Measurements from ENCODE around the gene HEXD.
"Not testable (repeated sequence)": the region's sequence is repeated elsewhere in the genome, so short reads cannot be mapped to it uniquely, and the experiment has no call there.

HEXD gene

GRCh38 chr17:82418001-82418986 is at the start of gene HEXD, which contains the start of gene OGFOD3:
Gene HEXD, plus strand, starts transcription at chr17:82418347. Its CDS starts 1,453 bp downstream, at chr17:82419800.
Gene OGFOD3, minus strand, starts transcription at chr17:82418586. Its CDS starts 101 bp downstream, at chr17:82418485.
- peak within 1 kb of the TSS; percentile 85 for H3K4me3 ChIP-seq (ENCODE audit: low read depth, low read length)
- TF ChIP-seq CTCF (IDR thresholded peaks at IDR 0.05; ENCODE audit: low read depth, low read length) = no peak

GRCh38 chr17:82369211-82369610 is 48.9 kb upstream of the HEXD start:
- H3K4me3 ChIP-seq (ENCODE audit: low read depth, low read length) = no peak overlapping the region
- TF ChIP-seq CTCF (IDR thresholded peaks at IDR 0.05; ENCODE audit: low read depth, low read length) = no peak

GRCh38 chr17:82370471-82371332 is 47.4 kb upstream of the HEXD start:
- TF ChIP-seq CTCF (IDR thresholded peaks at IDR 0.05; ENCODE audit: low read depth, low read length) = no peak
- H3K4me3 ChIP-seq (ENCODE audit: low read depth, low read length) = peak overlapping the region; percentile 31

- peak within 1 kb of the TSS; percentile 31 for H3K4me3 ChIP-seq (ENCODE audit: low read depth, low read length)
- TF ChIP-seq CTCF (IDR thresholded peaks at IDR 0.05; ENCODE audit: low read depth, low read length) = no peak
Observed at GRCh38 chr17:82371333-82372248, 46.6 kb upstream of the HEXD start, which contains the start of gene UTS2R. Gene UTS2R, plus strand, starts transcription at chr17:82371765. Its CDS starts 2,560 bp downstream, at chr17:82374325.

- TF ChIP-seq CTCF (IDR thresholded peaks at IDR 0.05; ENCODE audit: low read depth, low read length) = no peak
- H3K4me3 ChIP-seq (ENCODE audit: low read depth, low read length) = no peak overlapping the region
Observed at GRCh38 chr17:82372249-82373071, 45.7 kb upstream of the HEXD start.

DNA sequence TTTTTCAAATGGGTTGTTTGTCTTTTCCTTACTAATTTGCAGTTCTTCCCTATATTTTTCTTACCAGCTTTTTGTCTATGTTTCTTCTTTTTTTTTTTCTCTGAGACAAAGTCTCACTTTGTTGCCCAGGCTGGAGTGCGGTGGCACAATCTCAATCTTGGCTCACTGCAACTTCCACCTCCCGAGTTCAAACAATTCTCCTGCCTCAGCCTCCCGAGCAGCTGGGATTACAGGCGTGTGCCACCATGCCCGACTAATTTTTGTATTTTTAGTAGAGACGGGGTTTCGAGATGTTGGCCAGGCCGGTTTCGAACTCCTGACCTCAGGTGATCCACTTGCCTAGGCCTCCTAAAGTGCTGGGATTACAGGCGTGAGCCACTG is 45.1 kb upstream of the HEXD start:
- not testable (repeated sequence) for H3K4me3 ChIP-seq (ENCODE audit: low read depth, low read length)
